Left lung (tissue), 14 donors: Measurements from ENCODE around the gene PDCD4. TPM values are rescaled to one million over a fixed set of nuclear protein-coding genes. Genes with fewer than 3 reads are reported as not detected.

ENCODE experiments used
- ATAC-seq: fragments of 200-7000 bp; cut with Tn5 transposase; one replicate; pipeline ENCODE4 v1.9.1; 2020; ENCODE audit warnings: moderate library complexity
- DNase-seq, 4 donors: peaks; one replicate each; pipeline ENCODE4 v3.0.0-alpha.2; 2013 to 2020
- H3K27ac ChIP-seq, 2 donors: fragments of 200-600 bp; sonication (generic) in 1 of 2; one replicate each; pipeline versions ENCODE4 v1.5.0 to v1.8.0; 2020 to 2021
- H3K27me3 ChIP-seq, 2 donors: fragments of 200-600 bp; sonication (generic) in 1 of 2; one replicate each; pipeline versions ENCODE4 v1.5.0 to v1.8.0; 2020 to 2021
- H3K36me3 ChIP-seq, 2 donors: fragments of 200-600 bp; sonication (generic) in 1 of 2; one replicate each; pipeline versions ENCODE4 v1.5.0 to v1.8.0; 2020 to 2021
- H3K4me1 ChIP-seq, 2 donors: fragments of 200-600 bp; one replicate each; pipeline ENCODE4 v1.8.0; 2021
- H3K4me3 ChIP-seq, 2 donors: fragments of 200-600 bp; sonication (generic) in 1 of 2; one replicate each; pipeline versions ENCODE4 v1.5.0 to v1.8.0; 2020 to 2021; ENCODE audit warnings: mild to moderate bottlenecking in 1 of 2
- H3K9me3 ChIP-seq, 2 donors: fragments of 200-600 bp; sonication (generic) in 1 of 2; one replicate each; pipeline versions ENCODE4 v1.5.0 to v1.8.0; 2020 to 2021
- intact Hi-C, 2 donors: fragments of 100-400 bp; cut with DNase I; formaldehyde crosslinking; loops; one replicate each; pipeline versions ENCODE4 v1.11.2 to v1.14.2; 2022
- long read RNA-seq, 12 donors: library from polyadenylated mRNA in 2 of 12; unstranded in 2 of 12; transcript quantifications; one replicate each; pipeline ENCODE4 v2.0.0 and lab custom pipeline, GENCODE V29; 2019 to 2026
- polyA plus RNA-seq, 6 donors: library from polyadenylated mRNA; unstranded; fragments of 120-200 nt; gene quantifications; one replicate each; pipeline ENCODE4 v1.2.1, GENCODE V29; 2013; ENCODE audit not compliant: insufficient read length in 6 of 6
- total RNA-seq, 2 donors: library from RNA; stranded (reverse); fragmentation: NEBNext Ultra II Directional; extraction: Animal tissue kit (Norgen Biotek cat#: 25700); gene quantifications; one replicate each; pipeline ENCODE4 v1.2.1, GENCODE V29; 2021
- TF ChIP-seq, protein P1 (sequence below), 2 donors: fragments of 200-600 bp; sonication (generic) in 1 of 2; IDR thresholded peaks; one replicate each; pipeline versions ENCODE4 v1.5.0 to v1.8.0; 2021; ENCODE audit warnings: antibody characterized with exemption in 2 of 2
- donor health status: DM: no; HTN: yes; CAD: no.
- donor health status: DM: no; HTN: no; CAD: no.

PDCD4 gene
- total RNA-seq (10 to 100 TPM; 45.7 to 47.5 TPM), polyA plus RNA-seq (100 to 1,000 TPM; 201 to 311 (median 244) TPM)
- long read RNA-seq, donor 1, transcript PDCD4-201 (12 exons, 3,602 nt): major isoform, 12 of 17 reads
- long read RNA-seq, donor 1, partial matches to known transcripts: 5 of 17 reads
- long read RNA-seq, donor 1, other reads (novel, unspliced or antisense): 0 of 17 reads
- long read RNA-seq, donor 2, transcript PDCD4-201 (12 exons, 3,602 nt): major isoform, 10 of 15 reads
- long read RNA-seq, donor 2, partial matches to known transcripts: 5 of 15 reads
- long read RNA-seq, donor 2, other reads (novel, unspliced or antisense): 0 of 15 reads
- long read RNA-seq, donor 3, transcript PDCD4-201 (12 exons, 3,602 nt): major isoform, 11 of 44 reads
- long read RNA-seq, donor 3, partial matches to known transcripts: 15 of 44 reads
- long read RNA-seq, donor 3, other reads (novel, unspliced or antisense): 18 of 44 reads
- long read RNA-seq, donor 4, partial matches to known transcripts: 0 of 9 reads
- long read RNA-seq, donor 4, other reads (novel, unspliced or antisense): 4 of 9 reads
- long read RNA-seq, donor 5, transcript PDCD4-201 (12 exons, 3,602 nt): major isoform, 14 of 15 reads
- long read RNA-seq, donor 5, partial matches to known transcripts: 0 of 15 reads
- long read RNA-seq, donor 5, other reads (novel, unspliced or antisense): 0 of 15 reads
- long read RNA-seq, donor 6, transcript PDCD4-201 (12 exons, 3,602 nt): major isoform, 11 of 12 reads
- long read RNA-seq, donor 6, partial matches to known transcripts: 0 of 12 reads
- long read RNA-seq, donor 6, other reads (novel, unspliced or antisense): 0 of 12 reads
- long read RNA-seq, donor 7, transcript PDCD4-201 (12 exons, 3,602 nt): major isoform, 5 of 5 reads
- long read RNA-seq, donor 7, partial matches to known transcripts: 0 of 5 reads
- long read RNA-seq, donor 7, other reads (novel, unspliced or antisense): 0 of 5 reads
- long read RNA-seq, donor 8, transcript PDCD4-201 (12 exons, 3,602 nt): major isoform, 8 of 13 reads
- long read RNA-seq, donor 8, partial matches to known transcripts: 5 of 13 reads
- long read RNA-seq, donor 8, other reads (novel, unspliced or antisense): 0 of 13 reads
- long read RNA-seq, donor 9: 0 reads
- long read RNA-seq, donor 10: 0 reads
- long read RNA-seq, donor 11, transcript PDCD4-201 (12 exons, 3,602 nt): major isoform, 8 of 75 reads
- long read RNA-seq, donor 11, partial matches to known transcripts: 15 of 75 reads
- long read RNA-seq, donor 11, other reads (novel, unspliced or antisense): 52 of 75 reads
- long read RNA-seq, donor 12, transcript PDCD4-201 (12 exons, 3,602 nt): major isoform, 15 of 64 reads
- long read RNA-seq, donor 12, partial matches to known transcripts: 43 of 64 reads
- long read RNA-seq, donor 12, other reads (novel, unspliced or antisense): 6 of 64 reads

DNA sequence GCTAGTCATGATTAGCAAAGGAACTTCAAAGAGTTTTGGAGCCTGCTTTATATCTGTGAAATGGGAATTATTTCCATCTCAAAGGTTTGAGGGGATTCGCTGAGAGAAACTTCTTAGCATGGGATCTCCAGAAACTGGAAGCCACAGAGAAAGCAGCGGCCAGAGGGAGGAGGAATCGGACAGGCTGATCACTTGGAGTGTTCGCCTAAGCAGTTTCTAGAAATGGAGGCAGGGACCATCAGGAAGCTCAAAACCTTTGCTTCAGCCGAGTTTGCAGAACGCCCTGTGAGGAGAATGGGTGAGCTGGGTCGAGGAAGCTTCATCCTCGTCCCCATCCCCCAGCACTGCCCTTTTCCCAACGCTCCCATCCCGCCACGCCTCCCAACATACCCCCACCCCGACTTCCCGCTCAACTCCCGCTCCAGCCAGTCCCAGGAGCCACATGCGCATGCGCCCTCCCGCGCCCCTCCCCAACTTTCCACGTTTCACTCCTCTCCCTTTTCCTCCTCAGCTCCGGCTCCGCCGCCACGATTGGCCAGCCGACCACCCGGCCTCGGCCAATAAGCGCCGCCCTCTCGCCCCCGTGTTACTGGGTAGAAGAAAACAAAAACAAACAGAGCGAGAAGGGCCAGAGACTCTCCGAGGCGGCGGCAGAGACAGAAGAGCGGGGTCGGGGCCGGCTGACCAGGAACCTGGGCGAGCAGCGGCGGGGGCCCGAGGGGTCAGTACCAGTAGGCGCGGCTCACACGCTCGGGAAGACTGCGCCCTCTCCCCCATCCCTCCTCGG is at the start of gene PDCD4:
PDCD4 (plus strand) TSS at position 631 of the 787 bp plus-strand sequence. CDS start 4,100 bp downstream, outside the sequence.
- DNase-seq: peak; percentile 99 to 100 (median 100)
- TF ChIP-seq, protein P1, sequence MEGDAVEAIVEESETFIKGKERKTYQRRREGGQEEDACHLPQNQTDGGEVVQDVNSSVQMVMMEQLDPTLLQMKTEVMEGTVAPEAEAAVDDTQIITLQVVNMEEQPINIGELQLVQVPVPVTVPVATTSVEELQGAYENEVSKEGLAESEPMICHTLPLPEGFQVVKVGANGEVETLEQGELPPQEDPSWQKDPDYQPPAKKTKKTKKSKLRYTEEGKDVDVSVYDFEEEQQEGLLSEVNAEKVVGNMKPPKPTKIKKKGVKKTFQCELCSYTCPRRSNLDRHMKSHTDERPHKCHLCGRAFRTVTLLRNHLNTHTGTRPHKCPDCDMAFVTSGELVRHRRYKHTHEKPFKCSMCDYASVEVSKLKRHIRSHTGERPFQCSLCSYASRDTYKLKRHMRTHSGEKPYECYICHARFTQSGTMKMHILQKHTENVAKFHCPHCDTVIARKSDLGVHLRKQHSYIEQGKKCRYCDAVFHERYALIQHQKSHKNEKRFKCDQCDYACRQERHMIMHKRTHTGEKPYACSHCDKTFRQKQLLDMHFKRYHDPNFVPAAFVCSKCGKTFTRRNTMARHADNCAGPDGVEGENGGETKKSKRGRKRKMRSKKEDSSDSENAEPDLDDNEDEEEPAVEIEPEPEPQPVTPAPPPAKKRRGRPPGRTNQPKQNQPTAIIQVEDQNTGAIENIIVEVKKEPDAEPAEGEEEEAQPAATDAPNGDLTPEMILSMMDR (IDR thresholded peaks at IDR 0.05): no peak
- Histone ChIP-seq H3K36me3 (no peaks in the 10 kb centered on the region), H3K4me3 (peak within 1 kb of the TSS; percentile 82 to 94), H3K9me3 (no peaks in the 10 kb centered on the region), H3K27me3 (no peaks in the 10 kb centered on the region), H3K27ac (peak within 1 kb of the TSS; percentile 96 to 97), H3K4me1 (peaks cover 9 to 56% of the 10 kb centered on the region in 2 donors)
- intact Hi-C loops: no loop called here
- peak; percentile 95 for ATAC-seq

DNA sequence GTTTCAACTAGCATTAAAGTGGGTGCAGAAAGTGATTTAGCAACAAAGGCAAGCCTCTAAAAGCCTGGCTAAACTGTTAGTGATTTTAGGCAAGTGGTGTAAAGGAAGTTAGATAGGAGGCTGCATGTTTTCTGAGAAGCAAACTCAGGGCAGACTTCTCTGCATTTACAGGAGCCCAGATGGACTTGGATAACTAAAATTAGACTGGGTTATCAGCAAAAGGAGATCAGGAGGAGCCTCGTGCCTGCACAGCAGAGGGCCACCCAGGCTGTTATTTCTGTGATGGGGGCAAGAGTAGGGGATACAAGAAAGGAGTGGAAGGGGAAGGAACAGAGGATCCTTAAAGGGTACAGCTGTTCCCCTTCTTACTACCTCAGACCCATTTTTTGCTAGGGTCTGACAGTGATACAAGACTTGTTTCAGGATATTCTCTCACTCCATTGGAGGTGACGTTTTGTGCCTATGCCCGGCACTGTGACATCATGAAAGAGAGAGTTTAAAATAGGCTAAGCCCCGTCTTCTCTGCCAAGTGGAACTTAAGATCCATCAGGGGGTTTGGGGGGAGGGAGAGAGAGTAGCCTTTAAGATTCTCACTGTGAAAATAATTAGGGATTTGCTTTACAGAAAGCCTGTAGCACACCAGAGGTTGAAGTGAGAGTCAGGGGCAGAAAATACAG is 49.6 kb upstream of the PDCD4 start:
- intact Hi-C loops: no loop called here
- H3K4me1 ChIP-seq: peaks cover 0 to 29% of the 10 kb centered on the region in 2 donors
- no peak overlapping the region for H3K4me3 ChIP-seq
- H3K9me3 ChIP-seq: no peaks in the 10 kb centered on the region
- H3K36me3 ChIP-seq: no peaks in the 10 kb centered on the region
- TF ChIP-seq, protein P1 (IDR thresholded peaks at IDR 0.05): no peak
- no peak for DNase-seq
- ATAC-seq: no peak
- H3K27ac ChIP-seq: no peak overlapping the region
- H3K27me3 ChIP-seq: no peaks in the 10 kb centered on the region

GRCh38 chr10:110822712-110823311 is 48.9 kb upstream of the PDCD4 start:
- ATAC-seq: no peak
- H3K27ac ChIP-seq: no peak overlapping the region
- H3K4me1 ChIP-seq: peaks cover 0 to 29% of the 10 kb centered on the region in 2 donors
- intact Hi-C loops: no loop called here
- no peak overlapping the region for H3K4me3 ChIP-seq
- peak in 2 of 4 donors; percentile 46 to 76 for DNase-seq
- TF ChIP-seq, protein P1 (IDR thresholded peaks at IDR 0.05): no peak
- H3K27me3 ChIP-seq: no peaks in the 10 kb centered on the region
- no peaks in the 10 kb centered on the region for H3K36me3 ChIP-seq
- H3K9me3 ChIP-seq: no peaks in the 10 kb centered on the region

GRCh38 chr10:110824152-110824441 is 47.6 kb upstream of the PDCD4 start:
- no peak overlapping the region for H3K27ac ChIP-seq
- no peak for ATAC-seq
- intact Hi-C loops: no loop called here

More at GRCh38 chr10:110824152-110824441, 47.6 kb upstream of the PDCD4 start:
- TF ChIP-seq, protein P1 (IDR thresholded peaks at IDR 0.05): no peak
- Histone ChIP-seq H3K9me3 (no peaks in the 10 kb centered on the region), H3K36me3 (no peaks in the 10 kb centered on the region), H3K4me1 (peaks cover 0 to 20% of the 10 kb centered on the region in 2 donors), H3K27me3 (no peaks in the 10 kb centered on the region), H3K4me3 (no peak overlapping the region)
- no peak for DNase-seq
